Nephron progenitor cell (in vitro differentiated cells): ENCODE data around the gene BAZ1B.
"Not testable (repeated sequence)": the region's sequence is repeated elsewhere in the genome, so short reads cannot be mapped to it uniquely, and the experiment has no call there.

Source experiments
- DNase-seq: peaks from one replicate; pipeline ENCODE4 v3.0.0; 2021
- H3K27ac Mint-ChIP-seq: 2 replicates; pipeline ENCODE4 v1.8.0; 2021; ENCODE audit warnings: mild to moderate bottlenecking, moderate library complexity, mixed read lengths
- H3K27me3 Mint-ChIP-seq: 2 replicates; pipeline ENCODE4 v1.8.0; 2021; ENCODE audit warnings: mild to moderate bottlenecking, low read depth, mixed read lengths; ENCODE audit not compliant: poor library complexity
- H3K36me3 Mint-ChIP-seq: 2 replicates; pipeline ENCODE4 v1.8.0; 2021; ENCODE audit warnings: low read depth, mixed read lengths
- H3K4me1 Mint-ChIP-seq: 2 replicates; pipeline ENCODE4 v1.8.0; 2021; ENCODE audit warnings: mixed read lengths
- H3K4me3 Mint-ChIP-seq: 2 replicates; pipeline ENCODE4 v1.8.0; 2021; ENCODE audit warnings: mild to moderate bottlenecking, moderate library complexity, mixed read lengths
- H3K9me3 Mint-ChIP-seq: 2 replicates; pipeline ENCODE4 v1.8.0; 2021; ENCODE audit warnings: mild to moderate bottlenecking, moderate library complexity, mixed read lengths
- TF ChIP-seq, protein P1 (sequence below): fragments of 200-600 bp; sonication (generic); IDR thresholded peaks from 2 replicates; pipeline ENCODE4 v1.5.0; 2021; ENCODE audit warnings: antibody characterized with exemption

The BAZ1B gene

DNA sequence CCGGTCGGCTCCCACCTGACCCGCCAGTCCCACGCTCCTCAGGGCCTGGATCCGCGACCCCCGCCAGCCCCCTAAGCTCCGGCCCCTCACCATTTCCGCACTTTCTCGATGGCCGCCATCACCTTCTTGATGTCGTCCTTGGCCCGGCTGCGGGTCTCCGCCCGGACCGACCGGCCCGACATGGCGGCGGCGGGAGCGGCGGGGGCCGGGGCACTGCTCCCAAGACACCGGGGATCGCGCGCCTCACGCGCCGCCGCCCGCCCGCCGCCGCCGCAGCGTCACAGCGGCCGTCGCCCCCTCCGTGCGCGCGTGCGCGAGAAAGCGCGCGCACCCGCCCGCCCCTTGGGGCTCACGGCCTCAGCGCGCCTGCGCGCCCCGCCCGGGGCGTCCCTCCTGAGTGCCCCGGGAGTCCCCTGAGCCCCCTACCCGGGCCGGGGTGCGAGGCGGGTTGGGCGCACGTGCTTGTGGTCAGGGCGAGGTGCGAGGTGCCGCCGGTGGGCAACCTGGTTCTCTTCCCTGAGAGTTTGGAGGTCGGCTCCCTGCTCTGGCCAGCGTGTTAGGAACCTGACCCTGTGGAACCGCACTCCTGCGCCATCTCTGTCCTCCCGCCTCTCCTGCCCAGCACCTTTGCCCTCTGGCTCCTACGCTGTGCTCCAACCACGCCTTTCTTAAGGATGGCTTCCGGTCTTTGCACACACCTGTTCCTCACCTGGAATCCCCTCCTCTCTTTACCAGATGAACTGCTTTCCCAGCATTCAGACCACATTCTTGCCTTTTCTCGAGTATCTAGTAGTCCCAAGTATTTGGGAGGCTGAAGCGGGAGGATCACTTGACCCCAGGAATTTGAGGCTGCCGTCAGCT lies 35.5 kb upstream of the BAZ1B start, which contains the start of gene BCL7B:
Gene BCL7B (minus strand): TSS at position 294 of the 861 bp plus-strand sequence. CDS start 112 bp downstream, at position 182.
- peak; percentile 75 for DNase-seq
- Mint-ChIP-seq H3K27me3 (peaks cover 29% of the 10 kb centered on the region), H3K9me3 (no peaks in the 10 kb centered on the region), H3K4me3 (peak within 1 kb of the TSS; percentile 89), H3K4me1 (peaks cover 26% of the 10 kb centered on the region), H3K27ac (peak within 1 kb of the TSS; percentile 98), H3K36me3 (peaks cover 10% of the 10 kb centered on the region)
- TF ChIP-seq, protein P1, sequence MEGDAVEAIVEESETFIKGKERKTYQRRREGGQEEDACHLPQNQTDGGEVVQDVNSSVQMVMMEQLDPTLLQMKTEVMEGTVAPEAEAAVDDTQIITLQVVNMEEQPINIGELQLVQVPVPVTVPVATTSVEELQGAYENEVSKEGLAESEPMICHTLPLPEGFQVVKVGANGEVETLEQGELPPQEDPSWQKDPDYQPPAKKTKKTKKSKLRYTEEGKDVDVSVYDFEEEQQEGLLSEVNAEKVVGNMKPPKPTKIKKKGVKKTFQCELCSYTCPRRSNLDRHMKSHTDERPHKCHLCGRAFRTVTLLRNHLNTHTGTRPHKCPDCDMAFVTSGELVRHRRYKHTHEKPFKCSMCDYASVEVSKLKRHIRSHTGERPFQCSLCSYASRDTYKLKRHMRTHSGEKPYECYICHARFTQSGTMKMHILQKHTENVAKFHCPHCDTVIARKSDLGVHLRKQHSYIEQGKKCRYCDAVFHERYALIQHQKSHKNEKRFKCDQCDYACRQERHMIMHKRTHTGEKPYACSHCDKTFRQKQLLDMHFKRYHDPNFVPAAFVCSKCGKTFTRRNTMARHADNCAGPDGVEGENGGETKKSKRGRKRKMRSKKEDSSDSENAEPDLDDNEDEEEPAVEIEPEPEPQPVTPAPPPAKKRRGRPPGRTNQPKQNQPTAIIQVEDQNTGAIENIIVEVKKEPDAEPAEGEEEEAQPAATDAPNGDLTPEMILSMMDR: no peak

DNA sequence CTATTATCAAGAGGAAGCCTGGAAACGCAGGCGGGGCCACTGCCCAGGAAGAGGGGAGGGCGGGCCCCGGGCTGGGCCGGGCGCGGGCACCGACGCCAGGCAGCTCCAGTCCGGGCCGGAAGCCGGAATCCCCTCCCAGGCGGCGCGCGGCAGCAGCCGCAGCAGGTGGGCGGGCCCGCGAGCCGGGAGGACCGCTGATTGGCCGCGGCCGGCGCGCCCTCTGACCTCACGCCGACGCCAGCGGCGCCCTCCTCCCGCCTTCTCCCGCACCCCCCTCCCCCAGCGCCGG lies 35.0 kb upstream of the BAZ1B start:
- H3K36me3 Mint-ChIP-seq: peaks cover 16% of the 10 kb centered on the region
- H3K9me3 Mint-ChIP-seq: no peaks in the 10 kb centered on the region
- peak overlapping the region; percentile 98 for H3K27ac Mint-ChIP-seq
- H3K4me3 Mint-ChIP-seq: peak overlapping the region; percentile 89
- TF ChIP-seq, protein P1: no peak
- H3K4me1 Mint-ChIP-seq: peaks cover 26% of the 10 kb centered on the region
- DNase-seq: peak; percentile 93
- H3K27me3 Mint-ChIP-seq: peaks cover 24% of the 10 kb centered on the region

DNA sequence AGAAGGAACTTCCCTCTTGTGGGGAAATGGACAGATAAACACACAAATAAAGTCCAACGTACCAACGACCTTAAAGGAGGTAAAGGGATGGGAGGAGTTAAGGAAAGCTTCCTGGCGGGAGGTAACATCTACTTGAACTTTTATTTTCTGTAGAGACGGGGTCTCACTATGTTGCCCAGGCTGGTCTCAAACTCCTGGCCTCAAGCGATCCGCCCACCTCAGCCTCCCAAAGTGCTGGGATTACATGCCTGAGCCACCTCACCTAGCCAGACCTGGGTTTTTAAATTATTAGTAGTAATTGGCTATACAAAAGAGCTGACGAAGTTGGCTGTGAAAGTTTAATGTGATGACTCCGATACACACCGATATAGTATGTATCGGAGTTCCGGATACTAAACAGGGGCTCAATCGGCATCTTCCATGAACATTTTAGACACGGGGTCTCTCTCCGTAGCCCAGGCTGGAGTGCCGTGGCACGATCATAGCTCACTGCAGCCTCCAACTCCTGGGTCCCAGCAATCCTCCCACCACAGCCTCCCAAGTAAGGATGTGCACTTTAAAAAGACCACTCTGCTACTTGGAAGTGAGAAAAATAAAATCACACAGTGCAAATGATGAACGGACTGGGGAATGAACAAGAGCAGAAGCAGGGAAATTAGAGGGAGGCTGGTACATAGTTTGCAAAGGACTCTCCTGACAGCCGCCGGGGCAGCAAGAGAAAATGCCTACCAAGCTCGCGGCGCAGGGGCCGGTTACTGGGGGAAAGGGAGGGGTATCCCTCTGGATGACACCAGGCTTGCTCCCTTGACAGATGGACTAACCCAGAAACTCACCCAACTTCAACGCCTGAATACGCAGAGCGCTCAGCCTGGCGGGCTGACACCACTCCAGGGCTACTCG lies 34.4 kb upstream of the BAZ1B start:
- Mint-ChIP-seq H3K4me3 (peak overlapping the region; percentile 89), H3K9me3 (no peaks in the 10 kb centered on the region), H3K4me1 (peaks cover 26% of the 10 kb centered on the region), H3K27ac (peak overlapping the region; percentile 91), H3K27me3 (peaks cover 21% of the 10 kb centered on the region), H3K36me3 (peaks cover 20% of the 10 kb centered on the region)
- DNase-seq: no peak
- TF ChIP-seq, protein P1: no peak

DNA sequence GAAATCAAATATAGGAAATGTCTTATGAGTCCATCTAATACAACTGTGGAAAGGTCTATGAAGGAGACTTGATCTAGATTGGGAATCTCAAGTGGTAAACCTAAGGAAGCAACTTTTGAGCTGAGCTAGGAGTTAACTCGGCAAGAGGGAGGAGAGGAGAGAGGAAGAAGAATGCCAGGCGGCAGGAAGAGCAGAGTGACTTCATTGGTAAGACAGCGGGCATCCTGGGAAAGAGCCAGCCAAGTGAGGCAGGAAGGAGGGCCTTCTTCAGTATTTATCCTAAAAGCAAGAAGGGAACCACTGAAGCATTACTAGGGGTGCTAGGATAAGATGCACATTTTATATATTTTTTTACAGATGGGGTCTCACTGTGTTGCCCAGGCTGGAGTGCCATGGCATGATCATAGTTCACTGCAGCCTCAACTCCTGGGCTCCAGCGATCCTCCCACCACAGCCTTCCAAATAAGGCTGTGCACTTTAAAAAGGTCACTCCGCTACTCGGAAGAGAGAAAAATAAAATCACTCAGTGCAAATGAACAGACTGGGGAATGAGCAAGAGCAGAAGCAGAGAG lies 33.4 kb upstream of the BAZ1B start:
- Mint-ChIP-seq H3K36me3 (peaks cover 28% of the 10 kb centered on the region), H3K4me1 (peaks cover 23% of the 10 kb centered on the region), H3K9me3 (no peaks in the 10 kb centered on the region), H3K27me3 (peaks cover 21% of the 10 kb centered on the region), H3K4me3 (peak overlapping the region; percentile 89), H3K27ac (no peak overlapping the region)
- no peak for DNase-seq
- TF ChIP-seq, protein P1: no peak

DNA sequence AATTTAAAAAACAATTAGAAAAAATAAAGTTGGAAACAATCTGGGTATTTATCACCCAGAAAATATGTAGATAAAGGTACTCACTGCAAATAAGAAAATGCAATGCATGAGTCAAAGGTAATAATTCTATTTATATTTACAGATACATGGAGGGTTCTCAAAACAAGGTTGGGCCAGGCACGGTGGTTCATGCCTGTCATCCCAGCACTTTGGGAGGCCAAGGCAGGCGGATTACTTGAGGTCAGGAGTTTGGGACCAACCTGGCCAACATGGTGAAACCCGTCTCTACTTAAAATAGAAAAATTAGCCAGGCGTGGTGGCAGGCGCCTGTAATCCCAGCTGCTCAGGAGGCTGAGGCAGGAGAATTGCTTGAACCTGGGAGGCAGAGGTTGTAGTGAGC lies 28.0 kb upstream of the BAZ1B start:
- H3K4me3 Mint-ChIP-seq: not testable (repeated sequence)

DNA sequence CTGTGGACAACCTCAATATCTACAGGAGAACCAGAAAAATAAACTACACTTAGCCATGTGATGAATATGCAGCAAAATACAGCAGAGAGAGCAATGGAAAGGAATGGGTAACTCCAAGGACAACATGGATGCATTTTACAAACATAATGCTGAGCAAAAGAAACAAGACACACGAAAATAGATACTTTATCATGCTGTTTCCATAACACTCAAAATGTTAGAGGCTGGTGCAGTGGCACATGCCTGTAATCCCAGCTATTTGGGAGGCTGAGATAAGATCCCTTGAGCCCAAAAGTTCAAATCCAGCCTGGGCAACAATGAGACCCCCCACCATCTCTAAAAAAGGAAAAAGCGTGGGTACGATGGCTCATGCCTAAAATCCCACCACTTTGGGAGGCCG lies 27.1 kb upstream of the BAZ1B start:
- H3K4me1 Mint-ChIP-seq: peaks cover 17% of the 10 kb centered on the region
- no peaks in the 10 kb centered on the region for H3K27me3 Mint-ChIP-seq
- TF ChIP-seq, protein P1: no peak
- peaks cover 76% of the 10 kb centered on the region for H3K36me3 Mint-ChIP-seq
- no peak for DNase-seq
- no peaks in the 10 kb centered on the region for H3K9me3 Mint-ChIP-seq
- H3K4me3 Mint-ChIP-seq: no peak overlapping the region
- no peak overlapping the region for H3K27ac Mint-ChIP-seq

More for the DNA sequence above, 28.0 kb upstream of the BAZ1B start:
- not testable (repeated sequence) for H3K27me3 Mint-ChIP-seq, H3K9me3 Mint-ChIP-seq, DNase-seq, H3K27ac Mint-ChIP-seq
- Mint-ChIP-seq H3K36me3 (peaks cover 72% of the 10 kb centered on the region), H3K4me1 (peaks cover 12% of the 10 kb centered on the region)
